Dendritic cell treated with granulocyte-macrophage colony-stimulating factor and Interleukin-4, amounts not matched to agents 40 ng/mL and 50 ng/mL, for 4 days (primary cell): ENCODE data around the gene ADAMTS14.
"Not testable (repeated sequence)": the region's sequence is repeated elsewhere in the genome, so short reads cannot be mapped to it uniquely, and the experiment has no call there.

Experiments
- H3K27ac Mint-ChIP-seq: one replicate; pipeline ENCODE4 v1.8.0; 2022; ENCODE audit warnings: mild to moderate bottlenecking, mixed read lengths
- H3K27me3 Mint-ChIP-seq: one replicate; pipeline ENCODE4 v1.8.0; 2022; ENCODE audit warnings: mild to moderate bottlenecking, mixed read lengths
- H3K36me3 Mint-ChIP-seq: one replicate; pipeline ENCODE4 v1.8.0; 2022; ENCODE audit warnings: low read depth, mixed read lengths
- H3K4me1 Mint-ChIP-seq: one replicate; pipeline ENCODE4 v1.8.0; 2022; ENCODE audit warnings: low read depth, mixed read lengths
- H3K4me3 Mint-ChIP-seq: one replicate; pipeline ENCODE4 v1.8.0; 2022; ENCODE audit warnings: mild to moderate bottlenecking, moderate library complexity, mixed read lengths
- H3K9me3 Mint-ChIP-seq: one replicate; pipeline ENCODE4 v1.8.0; 2022; ENCODE audit warnings: mixed read lengths
- intact Hi-C: fragments of 100-400 bp; cut with micrococcal nuclease; formaldehyde crosslinking; loops from one replicate; pipeline ENCODE4 v1.15.0; 2022

Gene ADAMTS14

GRCh38 chr10:70756700-70757360 lies 84.5 kb downstream of the ADAMTS14 start:
- Mint-ChIP-seq H3K4me1 (peaks cover 55% of the 10 kb centered on the region), H3K27ac (peak overlapping the region; percentile 28), H3K9me3 (no peaks in the 10 kb centered on the region), H3K36me3 (peaks cover 66% of the 10 kb centered on the region), H3K4me3 (no peak overlapping the region), H3K27me3 (peaks cover 11% of the 10 kb centered on the region)
- intact Hi-C loops = loop anchor here (5.0 kb wide), 2 partner anchors 40 to 85 kb away; partner anchors contain the start of gene ADAMTS14

DNA sequence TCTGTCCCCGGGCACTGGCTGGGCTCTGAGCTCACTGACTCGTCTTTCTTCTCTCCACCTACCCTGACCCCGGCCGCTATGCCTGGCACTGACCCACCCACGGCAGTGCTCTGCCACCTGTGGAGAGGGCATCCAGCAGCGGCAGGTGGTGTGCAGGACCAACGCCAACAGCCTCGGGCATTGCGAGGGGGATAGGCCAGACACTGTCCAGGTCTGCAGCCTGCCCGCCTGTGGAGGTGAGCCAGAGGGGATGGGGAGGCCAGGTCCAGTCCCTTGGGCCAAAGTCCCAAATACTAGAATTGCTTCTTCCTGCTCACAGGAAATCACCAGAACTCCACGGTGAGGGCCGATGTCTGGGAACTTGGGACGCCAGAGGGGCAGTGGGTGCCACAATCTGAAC lies 85.5 kb downstream of the ADAMTS14 start:
- Mint-ChIP-seq H3K4me3 (no peak overlapping the region), H3K36me3 (peaks cover 57% of the 10 kb centered on the region), H3K27me3 (peaks cover 11% of the 10 kb centered on the region), H3K4me1 (peaks cover 55% of the 10 kb centered on the region), H3K27ac (no peak overlapping the region), H3K9me3 (no peaks in the 10 kb centered on the region)
- intact Hi-C loops = loop anchor here (5.0 kb wide), 2 partner anchors 41 to 86 kb away; partner anchors contain the start of gene ADAMTS14

- peaks cover 11% of the 10 kb centered on the region for H3K27me3 Mint-ChIP-seq
- H3K36me3 Mint-ChIP-seq = peaks cover 49% of the 10 kb centered on the region
- H3K9me3 Mint-ChIP-seq = no peaks in the 10 kb centered on the region
- H3K27ac Mint-ChIP-seq = no peak overlapping the region
- H3K4me1 Mint-ChIP-seq = peaks cover 52% of the 10 kb centered on the region
- intact Hi-C loops = loop anchor here (1.0 to 5.0 kb wide), 4 partner anchors 42 to 209 kb away; partner anchors contain the start of gene ADAMTS14
- H3K4me3 Mint-ChIP-seq = no peak overlapping the region
Measured at GRCh38 chr10:70758757-70759514, 86.6 kb downstream of the ADAMTS14 start.

DNA sequence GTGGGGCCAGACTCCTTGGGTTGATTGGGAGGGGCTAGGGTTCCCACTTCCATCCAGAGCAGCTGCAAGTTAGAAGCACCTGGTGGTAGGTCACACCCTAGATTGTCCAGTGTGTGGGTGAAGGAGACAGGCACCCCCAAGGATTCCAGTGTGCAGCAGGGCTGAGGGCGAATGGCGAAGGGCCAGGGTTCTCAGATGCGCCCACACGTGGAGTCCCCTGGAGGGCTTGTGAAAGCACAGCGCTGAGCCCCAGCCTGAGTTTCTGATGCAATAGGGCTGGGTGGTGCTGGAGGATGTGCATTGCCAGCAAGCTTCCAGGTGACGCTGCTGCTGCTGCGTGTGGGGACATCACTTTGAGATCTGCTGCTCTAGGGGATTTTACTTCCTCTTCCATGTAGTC lies 87.5 kb downstream of the ADAMTS14 start:
- intact Hi-C loops = loop anchor here (1.0 to 5.0 kb wide), 5 partner anchors 42 to 209 kb away; partner anchors contain the start of gene ADAMTS14
- Mint-ChIP-seq H3K36me3 (peaks cover 41% of the 10 kb centered on the region), H3K4me3 (no peak overlapping the region), H3K27ac (no peak overlapping the region), H3K4me1 (peaks cover 44% of the 10 kb centered on the region), H3K9me3 (no peaks in the 10 kb centered on the region), H3K27me3 (peaks cover 11% of the 10 kb centered on the region)

DNA sequence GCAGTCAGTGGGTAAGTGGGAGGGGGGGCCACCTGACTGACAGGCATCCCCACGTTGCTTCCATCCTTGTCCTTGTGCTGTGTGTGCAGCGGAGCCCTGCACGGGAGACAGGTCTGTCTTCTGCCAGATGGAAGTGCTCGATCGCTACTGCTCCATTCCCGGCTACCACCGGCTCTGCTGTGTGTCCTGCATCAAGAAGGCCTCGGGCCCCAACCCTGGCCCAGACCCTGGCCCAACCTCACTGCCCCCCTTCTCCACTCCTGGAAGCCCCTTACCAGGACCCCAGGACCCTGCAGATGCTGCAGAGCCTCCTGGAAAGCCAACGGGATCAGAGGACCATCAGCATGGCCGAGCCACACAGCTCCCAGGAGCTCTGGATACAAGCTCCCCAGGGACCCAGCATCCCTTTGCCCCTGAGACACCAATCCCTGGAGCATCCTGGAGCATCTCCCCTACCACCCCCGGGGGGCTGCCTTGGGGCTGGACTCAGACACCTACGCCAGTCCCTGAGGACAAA lies 88.0 kb downstream of the ADAMTS14 start:
- Mint-ChIP-seq H3K27ac (no peak overlapping the region), H3K36me3 (peaks cover 35% of the 10 kb centered on the region), H3K4me3 (no peak overlapping the region), H3K4me1 (peaks cover 44% of the 10 kb centered on the region), H3K27me3 (peaks cover 7% of the 10 kb centered on the region), H3K9me3 (no peaks in the 10 kb centered on the region)
- intact Hi-C loops = loop anchor here (2.0 kb wide), 1 partner anchor 118 kb away; no protein-coding TSS in a partner anchor

GRCh38 chr10:70761031-70761601 lies 88.8 kb downstream of the ADAMTS14 start:
- H3K4me1 Mint-ChIP-seq = peaks cover 44% of the 10 kb centered on the region

DNA sequence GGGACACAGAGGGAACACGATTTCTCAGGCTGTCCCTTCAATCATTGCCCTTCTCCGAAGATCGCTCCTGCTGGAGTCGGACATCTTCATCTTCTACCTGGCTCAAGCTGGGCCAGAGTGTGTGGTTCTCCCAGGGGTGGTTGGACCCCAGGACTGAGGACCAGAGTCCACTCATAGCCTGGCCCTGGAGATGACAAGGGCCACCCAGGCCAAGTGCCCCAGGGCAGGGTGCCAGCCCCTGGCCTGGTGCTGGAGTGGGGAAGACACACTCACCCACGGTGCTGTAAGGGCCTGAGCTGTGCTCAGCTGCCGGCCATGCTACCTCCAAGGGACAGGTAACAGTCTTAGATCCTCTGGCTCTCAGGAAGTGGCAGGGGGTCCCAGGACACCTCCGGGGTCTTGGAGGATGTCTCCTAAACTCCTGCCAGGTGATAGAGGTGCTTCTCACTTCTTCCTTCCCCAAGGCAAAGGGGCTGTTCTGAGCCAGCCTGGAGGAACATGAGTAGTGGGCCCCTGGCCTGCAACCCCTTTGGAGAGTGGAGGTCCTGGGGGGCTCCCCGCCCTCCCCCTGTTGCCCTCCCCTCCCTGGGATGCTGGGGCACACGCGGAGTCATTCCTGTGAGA lies 89.5 kb downstream of the ADAMTS14 start:
- Mint-ChIP-seq H3K9me3 (peaks cover 15% of the 10 kb centered on the region), H3K36me3 (peaks cover 37% of the 10 kb centered on the region), H3K27ac (peak overlapping the region; percentile 10), H3K4me3 (no peak overlapping the region), H3K27me3 (peaks cover 6% of the 10 kb centered on the region), H3K4me1 (peaks cover 42% of the 10 kb centered on the region)
- intact Hi-C loops = loop anchor here (2.0 kb wide), 1 partner anchor 117 kb away; no protein-coding TSS in a partner anchor

More at GRCh38 chr10:70761031-70761601, 88.8 kb downstream of the ADAMTS14 start:
- no peak overlapping the region for H3K4me3 Mint-ChIP-seq
- peaks cover 7% of the 10 kb centered on the region for H3K27me3 Mint-ChIP-seq
- peak overlapping the region; percentile 10 for H3K27ac Mint-ChIP-seq
- intact Hi-C loops = loop anchor here (2.0 kb wide), 1 partner anchor 118 kb away; no protein-coding TSS in a partner anchor
- H3K36me3 Mint-ChIP-seq = peaks cover 38% of the 10 kb centered on the region
- H3K9me3 Mint-ChIP-seq = peaks cover 8% of the 10 kb centered on the region

GRCh38 chr10:70762441-70763175 lies 90.3 kb downstream of the ADAMTS14 start:
- Mint-ChIP-seq H3K27me3 (peaks cover 4% of the 10 kb centered on the region), H3K4me3 (no peak overlapping the region), H3K4me1 (peaks cover 39% of the 10 kb centered on the region), H3K27ac (peak overlapping the region; percentile 21), H3K9me3 (peaks cover 20% of the 10 kb centered on the region), H3K36me3 (peaks cover 33% of the 10 kb centered on the region)
- intact Hi-C loops = no loop called here

DNA sequence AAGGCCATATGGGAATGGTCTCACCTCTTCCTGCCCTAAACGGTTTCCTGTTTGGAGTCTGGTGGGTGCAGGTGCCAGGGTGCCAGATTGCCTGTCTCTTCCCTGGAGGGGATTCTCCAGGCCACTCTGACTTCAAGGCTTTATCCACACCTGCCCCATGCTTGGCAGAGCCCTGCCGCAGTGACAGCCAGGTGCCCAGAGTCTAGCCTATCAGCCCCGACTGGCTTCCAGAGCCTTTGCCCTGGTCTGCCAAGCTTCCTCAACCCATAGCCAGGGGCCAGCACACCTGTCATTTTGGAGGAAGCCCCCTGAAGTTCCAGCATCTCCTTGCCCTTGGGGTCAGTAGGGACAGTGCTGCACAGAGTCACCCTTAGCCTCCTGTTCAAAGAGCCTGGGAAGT lies 91.3 kb downstream of the ADAMTS14 start:
- H3K27ac Mint-ChIP-seq = peak overlapping the region; percentile 21
- no peak overlapping the region for H3K4me3 Mint-ChIP-seq
- peaks cover 20% of the 10 kb centered on the region for H3K9me3 Mint-ChIP-seq
- peaks cover 33% of the 10 kb centered on the region for H3K4me1 Mint-ChIP-seq
- intact Hi-C loops = no loop called here
- H3K36me3 Mint-ChIP-seq = peaks cover 26% of the 10 kb centered on the region
- H3K27me3 Mint-ChIP-seq = peaks cover 6% of the 10 kb centered on the region

- peaks cover 20% of the 10 kb centered on the region for H3K9me3 Mint-ChIP-seq
Measured at GRCh38 chr10:70765794-70766594, 93.7 kb downstream of the ADAMTS14 start.

GRCh38 chr10:70768026-70768685 lies 95.8 kb downstream of the ADAMTS14 start:
- H3K27ac Mint-ChIP-seq, H3K36me3 Mint-ChIP-seq, H3K4me1 Mint-ChIP-seq, H3K4me3 Mint-ChIP-seq, intact Hi-C loops, H3K27me3 Mint-ChIP-seq: not testable (repeated sequence)
- H3K9me3 Mint-ChIP-seq = peaks cover 20% of the 10 kb centered on the region

More at GRCh38 chr10:70765794-70766594, 93.7 kb downstream of the ADAMTS14 start:
- Mint-ChIP-seq H3K27me3 (peaks cover 3% of the 10 kb centered on the region), H3K36me3 (peaks cover 15% of the 10 kb centered on the region), H3K4me3 (no peak overlapping the region), H3K4me1 (peaks cover 18% of the 10 kb centered on the region), H3K27ac (no peak overlapping the region)
- intact Hi-C loops = no loop called here

DNA sequence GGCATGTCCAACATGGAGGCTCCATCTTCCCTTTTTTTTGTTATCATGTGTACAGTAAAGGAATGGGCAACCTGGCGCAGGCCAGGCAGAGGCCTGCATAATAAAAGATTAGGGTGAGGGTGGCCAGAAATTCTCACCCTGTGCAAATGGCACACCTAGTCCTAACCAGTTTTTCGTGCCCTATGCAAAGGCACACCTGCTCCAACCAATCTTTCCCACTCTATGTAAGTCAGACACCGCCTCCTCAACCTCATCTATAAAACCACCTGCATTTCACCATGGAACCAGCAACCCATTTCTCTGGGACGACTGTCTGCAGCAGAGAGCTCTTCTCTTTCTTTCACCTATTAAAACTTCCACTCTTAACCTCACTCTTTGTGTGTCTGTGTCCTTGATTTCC lies 96.8 kb downstream of the ADAMTS14 start:
- H3K9me3 Mint-ChIP-seq = peaks cover 20% of the 10 kb centered on the region
- no peak overlapping the region for H3K27ac Mint-ChIP-seq
- peaks cover 5% of the 10 kb centered on the region for H3K36me3 Mint-ChIP-seq
- peaks cover 6% of the 10 kb centered on the region for H3K27me3 Mint-ChIP-seq
- peaks cover 8% of the 10 kb centered on the region for H3K4me1 Mint-ChIP-seq
- intact Hi-C loops = no loop called here
- no peak overlapping the region for H3K4me3 Mint-ChIP-seq
